NCI-H146 (cell line): ENCODE data around the gene TAS2R60.
"Not testable (repeated sequence)": the region's sequence is repeated elsewhere in the genome, so short reads cannot be mapped to it uniquely, and the experiment has no call there.

Source experiments
- DNase-seq: peaks from one replicate; lab custom pipeline; 2025; lab: John Stamatoyannopoulos, UW

TAS2R60 gene

GRCh38 chr7:143444063-143444782, 970 bp downstream of the TAS2R60 start:
- no peak for DNase-seq

- DNase-seq: no peak
Observed at GRCh38 chr7:143444785-143445184, 1.5 kb downstream of the TAS2R60 start.

- no peak for DNase-seq
Observed at GRCh38 chr7:143447466-143447865, 4.2 kb downstream of the TAS2R60 start.

- DNase-seq: no peak
Observed at GRCh38 chr7:143448429-143448828, 5.2 kb downstream of the TAS2R60 start.

- no peak for DNase-seq
Observed at GRCh38 chr7:143449793-143450192, 6.5 kb downstream of the TAS2R60 start.

- no peak for DNase-seq
Observed at GRCh38 chr7:143451122-143451521, 7.9 kb downstream of the TAS2R60 start.

GRCh38 chr7:143451746-143452145, 8.5 kb downstream of the TAS2R60 start:
- no peak for DNase-seq

GRCh38 chr7:143452495-143452894, 9.2 kb downstream of the TAS2R60 start:
- no peak for DNase-seq

- no peak for DNase-seq
Observed at GRCh38 chr7:143454091-143454680, 10.9 kb downstream of the TAS2R60 start.

GRCh38 chr7:143455491-143455890, 12.2 kb downstream of the TAS2R60 start:
- no peak for DNase-seq

GRCh38 chr7:143455942-143456341, 12.7 kb downstream of the TAS2R60 start:
- DNase-seq: no peak

- DNase-seq: no peak
Observed at GRCh38 chr7:143456992-143457793, 13.9 kb downstream of the TAS2R60 start.

GRCh38 chr7:143458263-143458662, 15.0 kb downstream of the TAS2R60 start:
- DNase-seq: no peak

- no peak for DNase-seq
Observed at GRCh38 chr7:143458681-143459080, 15.4 kb downstream of the TAS2R60 start.

GRCh38 chr7:143459359-143459758, 16.1 kb downstream of the TAS2R60 start:
- DNase-seq: no peak

- DNase-seq: no peak
Observed at GRCh38 chr7:143460271-143460979, 17.2 kb downstream of the TAS2R60 start.

GRCh38 chr7:143462045-143462444, 18.8 kb downstream of the TAS2R60 start:
- DNase-seq: no peak

- DNase-seq: no peak
Observed at GRCh38 chr7:143463556-143463955, 20.3 kb downstream of the TAS2R60 start.

GRCh38 chr7:143463957-143464356, 20.7 kb downstream of the TAS2R60 start:
- no peak for DNase-seq

GRCh38 chr7:143467724-143468123, 24.5 kb downstream of the TAS2R60 start:
- DNase-seq: no peak

GRCh38 chr7:143472071-143472689, 28.9 kb downstream of the TAS2R60 start:
- DNase-seq: not testable (repeated sequence)
